Fibroblast of lung (primary cell): ENCODE data around the gene CLSTN2. TPM values are rescaled to one million over a fixed set of nuclear protein-coding genes. Genes with fewer than 3 reads are reported as not detected.

Experiments
- DNase-seq, 2 donors: peaks; one replicate each; pipeline versions ENCODE4 v3.0.0 to v3.0.0-alpha.2; 2010; ENCODE audit warnings: low read depth in 2 of 2
- H2AFZ ChIP-seq: 2 replicates; pipeline ENCODE4 v1.5.1; 2012; ENCODE audit warnings: low read length, control low read depth, inconsistent platforms
- H3K27ac ChIP-seq: 2 replicates; pipeline ENCODE4 v1.5.1; 2011; ENCODE audit warnings: low read length, control low read depth; ENCODE audit not compliant: insufficient read depth
- H3K27me3 ChIP-seq: 2 replicates; pipeline ENCODE4 v1.5.1; 2011; ENCODE audit warnings: mild to moderate bottlenecking, low read length; ENCODE audit not compliant: control insufficient read depth, insufficient read depth
- H3K36me3 ChIP-seq: 2 replicates; pipeline ENCODE4 v1.5.1; 2011; ENCODE audit warnings: low read length; ENCODE audit not compliant: control insufficient read depth, insufficient read depth
- H3K4me1 ChIP-seq: 2 replicates; pipeline ENCODE4 v1.5.1; 2011; ENCODE audit warnings: low read length; ENCODE audit not compliant: control insufficient read depth, insufficient read depth; ENCODE audit errors: extremely low read depth
- H3K4me2 ChIP-seq: 2 replicates; pipeline ENCODE4 v1.5.1; 2011; ENCODE audit warnings: low read length, control low read depth; ENCODE audit not compliant: insufficient read depth; ENCODE audit errors: extremely low read depth
- H3K4me3 ChIP-seq, 4 experiments: fragments of 200-600 bp in 1 of 4; sonication (generic) in 1 of 4; replicated peaks in 1 of 4; 2 replicates each; pipeline ENCODE4 v1.5.1; 2011 to 2016; ENCODE audit warnings: low read length in 4 of 4, low read depth in 3 of 4, mild to moderate bottlenecking in 3 of 4, control low read depth in 2 of 4, inconsistent platforms in 1 of 4, mixed read lengths in 1 of 4; ENCODE audit not compliant: insufficient read depth in 1 of 4; ENCODE audit errors: control extremely low read depth in 1 of 4
- H3K79me2 ChIP-seq: 2 replicates; pipeline ENCODE4 v1.5.1; 2012; ENCODE audit warnings: mild to moderate bottlenecking, low read length, inconsistent platforms; ENCODE audit not compliant: control insufficient read depth, insufficient read depth
- H3K9ac ChIP-seq: 2 replicates; pipeline ENCODE4 v1.5.1; 2011; ENCODE audit warnings: mild to moderate bottlenecking, low read length, control low read depth; ENCODE audit not compliant: insufficient read depth
- H3K9me3 ChIP-seq: 2 replicates; pipeline ENCODE4 v1.5.1; 2012; ENCODE audit warnings: low read depth, low read length; ENCODE audit not compliant: control insufficient read depth, insufficient read depth
- H4K20me1 ChIP-seq: 2 replicates; pipeline ENCODE4 v1.5.1; 2011; ENCODE audit warnings: low read length; ENCODE audit not compliant: control insufficient read depth, insufficient read depth; ENCODE audit errors: extremely low read depth
- EZH2 ChIP-seq: IDR thresholded peaks from 2 replicates; pipeline ENCODE4 v1.5.1; 2012; ENCODE audit warnings: low read length, control low read depth, mild to moderate bottlenecking; ENCODE audit errors: missing control alignments
- polyA plus RNA-seq, 2 donors: library from polyadenylated mRNA; depleted of rRNA in 1 of 2; stranded (reverse) in 1 of 2; unstranded in 1 of 2; fragments of >200 nt; gene quantifications; 2 replicates each; pipeline ENCODE4 v1.2.1, GENCODE V29; 2011 to 2012; ENCODE audit warnings: missing spikeins in 1 of 2
- total RNA-seq: library from RNA; depleted of rRNA; stranded (reverse); fragments of >200 nt; gene quantifications from 2 replicates; pipeline ENCODE4 v1.2.1, GENCODE V29; 2014
- TF ChIP-seq, protein P1 (sequence below), 2 donors: IDR thresholded peaks in 1 of 2; conservative IDR thresholded peaks in 1 of 2; 1 replicate in 1 of 2; 2 replicates in 1 of 2; pipeline ENCODE4 v1.5.1; 2011 to 2012; ENCODE audit warnings: low read length in 2 of 2, control low read depth in 1 of 2, inconsistent platforms in 1 of 2, low read depth in 1 of 2, mild to moderate bottlenecking in 1 of 2

Gene CLSTN2
- total and polyA plus RNA-seq, 2 donors (not counting 1 experiment from before 2014, with no cell fraction given), result under 0.01 to 1.3 TPM

DNA sequence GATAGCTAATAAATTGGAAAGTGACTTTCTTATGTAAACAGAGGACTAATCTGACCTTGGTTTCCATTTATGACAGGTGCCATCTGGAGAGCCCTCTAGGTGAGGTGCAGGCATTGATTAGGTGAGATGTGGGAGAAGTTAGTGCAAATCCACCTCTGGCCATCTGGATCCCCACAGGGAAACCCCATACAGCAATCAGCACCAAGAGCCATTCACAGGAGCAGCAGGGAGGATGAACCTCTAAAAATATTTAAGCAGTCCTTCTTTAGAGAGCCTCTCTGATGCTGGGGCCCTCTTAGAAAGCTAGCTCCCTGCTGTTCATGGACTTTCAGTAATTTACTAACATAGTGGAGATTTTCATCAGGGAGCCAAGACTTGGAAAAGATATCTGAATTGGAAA, 69.3 kb downstream of the CLSTN2 start:
- Histone ChIP-seq H3K4me3 (no peak overlapping the region), H3K27me3 (no peaks in the 10 kb centered on the region), H3K27ac (no peak overlapping the region), H2AFZ (no peak overlapping the region), H3K36me3 (no peaks in the 10 kb centered on the region), H4K20me1 (no peaks in the 10 kb centered on the region), H3K9me3 (no peaks in the 10 kb centered on the region), H3K4me2 (no peak overlapping the region), H3K4me1 (no peaks in the 10 kb centered on the region), H3K79me2 (no peaks in the 10 kb centered on the region), H3K9ac (no peak overlapping the region)
- TF ChIP-seq, protein P1, sequence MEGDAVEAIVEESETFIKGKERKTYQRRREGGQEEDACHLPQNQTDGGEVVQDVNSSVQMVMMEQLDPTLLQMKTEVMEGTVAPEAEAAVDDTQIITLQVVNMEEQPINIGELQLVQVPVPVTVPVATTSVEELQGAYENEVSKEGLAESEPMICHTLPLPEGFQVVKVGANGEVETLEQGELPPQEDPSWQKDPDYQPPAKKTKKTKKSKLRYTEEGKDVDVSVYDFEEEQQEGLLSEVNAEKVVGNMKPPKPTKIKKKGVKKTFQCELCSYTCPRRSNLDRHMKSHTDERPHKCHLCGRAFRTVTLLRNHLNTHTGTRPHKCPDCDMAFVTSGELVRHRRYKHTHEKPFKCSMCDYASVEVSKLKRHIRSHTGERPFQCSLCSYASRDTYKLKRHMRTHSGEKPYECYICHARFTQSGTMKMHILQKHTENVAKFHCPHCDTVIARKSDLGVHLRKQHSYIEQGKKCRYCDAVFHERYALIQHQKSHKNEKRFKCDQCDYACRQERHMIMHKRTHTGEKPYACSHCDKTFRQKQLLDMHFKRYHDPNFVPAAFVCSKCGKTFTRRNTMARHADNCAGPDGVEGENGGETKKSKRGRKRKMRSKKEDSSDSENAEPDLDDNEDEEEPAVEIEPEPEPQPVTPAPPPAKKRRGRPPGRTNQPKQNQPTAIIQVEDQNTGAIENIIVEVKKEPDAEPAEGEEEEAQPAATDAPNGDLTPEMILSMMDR (conservative IDR thresholded peaks at IDR 0.05 in 1 of 2, IDR thresholded peaks at IDR 0.05 in 1 of 2; ENCODE audit: low read depth in 1 of 2, low read length in 2 of 2), result no peak
- no peak for TF ChIP-seq EZH2
- DNase-seq, result no peak

DNA sequence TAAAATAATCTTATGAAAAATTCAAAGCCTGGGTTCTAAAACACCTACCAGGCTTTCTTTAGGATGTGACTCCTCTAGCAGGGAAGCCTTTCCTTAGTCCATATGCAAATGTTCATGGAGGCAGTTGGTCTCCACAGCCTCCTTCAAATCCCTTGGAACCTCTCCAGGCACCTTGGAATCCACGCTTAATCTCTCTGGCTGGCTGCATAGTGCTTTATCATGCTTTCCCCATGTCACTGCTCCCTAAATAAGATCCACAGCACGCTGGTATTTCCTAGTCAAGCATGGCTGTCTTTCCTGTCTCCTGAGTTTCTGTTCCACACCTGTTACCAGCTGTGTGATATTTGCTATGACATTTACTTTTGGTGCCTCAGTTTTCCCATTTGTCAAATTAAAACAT, 71.3 kb downstream of the CLSTN2 start:
- no peaks in the 10 kb centered on the region for H3K4me1 ChIP-seq
- H4K20me1 ChIP-seq, result no peaks in the 10 kb centered on the region
- no peaks in the 10 kb centered on the region for H3K9me3 ChIP-seq
- no peaks in the 10 kb centered on the region for H3K79me2 ChIP-seq
- no peak overlapping the region for H3K4me3 ChIP-seq
- no peaks in the 10 kb centered on the region for H3K36me3 ChIP-seq
- DNase-seq, result no peak
- H2AFZ ChIP-seq, result no peak overlapping the region
- H3K9ac ChIP-seq, result no peak overlapping the region
- H3K27ac ChIP-seq, result no peak overlapping the region
- no peaks in the 10 kb centered on the region for H3K27me3 ChIP-seq
- no peak overlapping the region for H3K4me2 ChIP-seq
- TF ChIP-seq, protein P1 (conservative IDR thresholded peaks at IDR 0.05 in 1 of 2, IDR thresholded peaks at IDR 0.05 in 1 of 2; ENCODE audit: low read depth in 1 of 2, low read length in 2 of 2), result no peak
- TF ChIP-seq EZH2, result no peak

DNA sequence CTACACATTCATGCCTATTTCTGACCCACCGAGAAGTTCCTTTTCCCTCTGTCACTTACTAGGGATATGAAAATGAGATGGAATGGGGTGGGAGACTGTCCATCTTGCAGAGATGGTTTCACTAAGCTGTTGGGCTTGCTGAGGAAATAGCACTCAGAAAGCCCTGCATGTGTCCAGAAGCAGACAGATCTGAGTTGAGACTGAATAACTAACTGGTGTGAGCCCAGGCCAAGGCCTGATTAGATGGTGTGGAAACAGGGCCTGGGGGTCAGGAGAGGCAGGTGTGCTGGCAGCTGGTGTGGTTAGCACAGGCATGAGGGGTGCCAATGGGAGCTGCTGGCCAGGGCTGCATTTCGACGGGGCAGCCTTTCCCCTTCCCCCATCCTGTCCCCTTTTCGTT, 72.1 kb downstream of the CLSTN2 start:
- DNase-seq, result no peak
- TF ChIP-seq, protein P1 (conservative IDR thresholded peaks at IDR 0.05 in 1 of 2, IDR thresholded peaks at IDR 0.05 in 1 of 2; ENCODE audit: low read depth in 1 of 2, low read length in 2 of 2), result no peak
- no peak for TF ChIP-seq EZH2
- H3K9ac ChIP-seq, result no peak overlapping the region
- H3K36me3 ChIP-seq, result no peaks in the 10 kb centered on the region
- no peaks in the 10 kb centered on the region for H3K4me1 ChIP-seq
- H3K79me2 ChIP-seq, result no peaks in the 10 kb centered on the region
- H4K20me1 ChIP-seq, result no peaks in the 10 kb centered on the region
- H3K27me3 ChIP-seq, result no peaks in the 10 kb centered on the region
- H3K9me3 ChIP-seq, result no peaks in the 10 kb centered on the region
- H3K4me3 ChIP-seq, result no peak overlapping the region
- H2AFZ ChIP-seq, result no peak overlapping the region
- no peak overlapping the region for H3K27ac ChIP-seq
- H3K4me2 ChIP-seq, result no peak overlapping the region
